ENCODE measurements around the gene HTATIP2.
"Not testable (repeated sequence)": the region's sequence is repeated elsewhere in the genome, so short reads cannot be mapped to it uniquely, and the experiment has no call there.

HTATIP2 gene

GRCh38 chr11:20360650-20361049, 2.9 kb upstream of the HTATIP2 start:
- no peak; the same call in 2 of the 3 replicates for ATAC-seq
- TF ChIP-seq BACH2 (CRISPR knock-in tag; IDR thresholded peaks at IDR 0.05; ENCODE audit: borderline replicate concordance) (no peak), TSHZ2 (CRISPR knock-in tag; IDR thresholded peaks at IDR 0.05) (no peak)

DNA sequence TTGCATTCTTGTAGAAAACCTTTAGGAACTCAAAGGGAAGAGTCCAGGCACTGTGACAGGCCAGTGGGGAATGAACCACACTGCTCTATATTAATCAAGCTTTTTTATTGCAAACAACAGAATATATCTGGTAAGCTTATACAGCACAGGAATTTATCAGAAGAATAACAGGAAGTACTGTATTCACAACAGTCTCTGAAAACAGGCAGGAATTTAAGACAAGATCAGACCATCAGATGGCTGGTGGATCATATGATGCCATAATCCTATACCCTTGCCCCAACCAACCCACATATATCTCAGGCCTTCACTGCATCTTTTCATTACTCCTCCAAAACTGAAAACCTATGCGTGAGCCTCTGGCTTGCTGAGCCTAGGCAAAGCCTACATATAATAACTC, 1.0 kb upstream of the HTATIP2 start:
- TF ChIP-seq ZNF70 (CRISPR knock-in tag; IDR thresholded peaks at IDR 0.05) (no peak), ZFP30 (CRISPR knock-in tag; IDR thresholded peaks at IDR 0.05) (no peak), RARB (CRISPR knock-in tag; IDR thresholded peaks at IDR 0.05) (no peak), ZNF565 (CRISPR knock-in tag; conservative IDR thresholded peaks at IDR 0.05; ENCODE audit: low read depth) (no peak), ZNF8 (CRISPR knock-in tag; IDR thresholded peaks at IDR 0.05) (no peak), ESRRG (CRISPR knock-in tag; IDR thresholded peaks at IDR 0.05) (no peak), GLIS3 (CRISPR knock-in tag; IDR thresholded peaks at IDR 0.05) (no peak), TCF4 (CRISPR knock-in tag; IDR thresholded peaks at IDR 0.05; ENCODE audit: borderline replicate concordance) (no peak), ARNTL (CRISPR knock-in tag; IDR thresholded peaks at IDR 0.05; ENCODE audit: borderline replicate concordance, low read depth) (no peak)
- no peak for ATAC-seq

DNA sequence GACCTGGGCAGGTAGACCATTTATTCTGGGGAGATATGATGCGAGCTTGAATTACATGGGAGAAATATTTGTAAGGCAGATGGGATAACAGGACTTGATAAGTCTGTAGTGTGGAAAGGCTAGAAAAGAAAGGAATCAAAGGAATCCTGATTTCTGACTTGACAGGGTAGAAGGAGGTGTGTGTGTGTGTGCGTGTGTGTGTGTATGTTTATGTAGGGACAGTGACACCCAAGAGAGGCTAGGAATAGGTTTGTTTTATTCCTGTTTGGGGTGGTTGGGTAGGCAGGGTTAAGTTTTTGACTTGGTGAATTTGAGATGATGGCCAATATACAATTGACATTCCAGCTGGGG, 390 bp upstream of the HTATIP2 start:
- TF ChIP-seq ESRRG (CRISPR knock-in tag; IDR thresholded peaks at IDR 0.05) (no peak), PPARA (CRISPR knock-in tag; IDR thresholded peaks at IDR 0.05; ENCODE audit: borderline replicate concordance) (no peak)

DNA sequence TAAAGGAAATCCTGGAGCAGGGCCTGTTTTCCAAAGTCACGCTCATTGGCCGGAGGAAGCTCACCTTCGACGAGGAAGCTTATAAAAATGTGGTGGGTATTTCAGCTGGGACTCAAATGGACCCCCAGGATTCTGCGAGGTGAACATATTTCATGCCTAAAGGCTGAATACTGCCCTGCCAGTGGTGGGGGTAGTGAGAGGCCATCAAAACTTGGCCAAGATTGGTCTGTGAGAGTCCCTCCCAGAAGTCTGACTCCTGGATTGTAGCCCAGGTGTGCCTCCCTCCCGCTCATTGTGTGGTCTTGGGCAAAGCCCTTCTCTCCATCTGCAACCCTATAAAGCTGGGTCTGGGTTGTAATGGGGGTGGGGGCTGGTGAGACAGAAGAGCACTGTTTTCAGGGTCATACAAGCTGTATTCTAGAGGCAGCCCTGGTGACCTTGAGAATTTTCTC, 853 bp downstream of the HTATIP2 start:
- no peak for ATAC-seq
- TF ChIP-seq ISL1 (CRISPR knock-in tag; IDR thresholded peaks at IDR 0.05) (no peak), POU6F1 (CRISPR knock-in tag; IDR thresholded peaks at IDR 0.05; ENCODE audit: borderline replicate concordance, low read depth) (no peak), GLIS3 (CRISPR knock-in tag; IDR thresholded peaks at IDR 0.05) (no peak), CSDC2 (CRISPR knock-in tag; IDR thresholded peaks at IDR 0.05) (no peak), ARNTL (CRISPR knock-in tag; IDR thresholded peaks at IDR 0.05; ENCODE audit: borderline replicate concordance, low read depth) (no peak), TSHZ2 (CRISPR knock-in tag; IDR thresholded peaks at IDR 0.05) (no peak), SNAI2 (CRISPR knock-in tag; IDR thresholded peaks at IDR 0.05) (no peak), TOX (CRISPR knock-in tag; IDR thresholded peaks at IDR 0.05; ENCODE audit: borderline replicate concordance) (no peak), TCF4 (CRISPR knock-in tag; IDR thresholded peaks at IDR 0.05; ENCODE audit: borderline replicate concordance) (no peak), ZNF8 (CRISPR knock-in tag; IDR thresholded peaks at IDR 0.05) (no peak), ZNF70 (CRISPR knock-in tag; IDR thresholded peaks at IDR 0.05) (no peak), ZNF565 (CRISPR knock-in tag; conservative IDR thresholded peaks at IDR 0.05; ENCODE audit: low read depth) (no peak), ESRRG (CRISPR knock-in tag; IDR thresholded peaks at IDR 0.05) (no peak), ZFP3 (CRISPR knock-in tag; IDR thresholded peaks at IDR 0.05) (no peak), RARB (CRISPR knock-in tag; IDR thresholded peaks at IDR 0.05) (no peak), ZFP30 (CRISPR knock-in tag; IDR thresholded peaks at IDR 0.05) (no peak), PPARA (CRISPR knock-in tag; IDR thresholded peaks at IDR 0.05; ENCODE audit: borderline replicate concordance) (no peak), BACH2 (CRISPR knock-in tag; IDR thresholded peaks at IDR 0.05; ENCODE audit: borderline replicate concordance) (no peak), CSRNP3 (CRISPR knock-in tag; IDR thresholded peaks at IDR 0.05) (no peak), ZC3H10 (CRISPR knock-in tag; IDR thresholded peaks at IDR 0.05) (no peak)

More for the DNA sequence above, 390 bp upstream of the HTATIP2 start:
- no peak for ATAC-seq

- ATAC-seq = not testable (repeated sequence)
These were observed 2.0 kb downstream of the HTATIP2 start for GRCh38 chr11:20365465-20365864.

All from SK-N-SH treated with all-trans-retinoic acid at 6 μM for 48 hours (cell line).